UCSD-AML1 (cell line): ENCODE measurements around the gene AKR1B15.

Experiments used
- DNase-seq: peaks from one replicate; lab custom pipeline; 2025; ENCODE audit not compliant: unreplicated experiment; lab: John Stamatoyannopoulos, UW

Gene AKR1B15

GRCh38 chr7:134612197-134612596, 63.3 kb downstream of the AKR1B15 start:
- no peak for DNase-seq

GRCh38 chr7:134613623-134614347, 64.9 kb downstream of the AKR1B15 start:
- DNase-seq, result no peak

- DNase-seq, result no peak
These were observed 67.7 kb downstream of the AKR1B15 start for GRCh38 chr7:134616611-134617010.

GRCh38 chr7:134618756-134619530, 70.0 kb downstream of the AKR1B15 start:
- no peak for DNase-seq

- DNase-seq, result no peak
These were observed 70.9 kb downstream of the AKR1B15 start for GRCh38 chr7:134619627-134620331.

GRCh38 chr7:134622303-134622995, 73.5 kb downstream of the AKR1B15 start:
- no peak for DNase-seq

- DNase-seq, result no peak
These were observed 74.3 kb downstream of the AKR1B15 start for GRCh38 chr7:134623193-134623592.

GRCh38 chr7:134625550-134625949, 76.6 kb downstream of the AKR1B15 start:
- no peak for DNase-seq

GRCh38 chr7:134627109-134627774, 78.3 kb downstream of the AKR1B15 start:
- DNase-seq, result no peak

- no peak for DNase-seq
These were observed 78.9 kb downstream of the AKR1B15 start for GRCh38 chr7:134627775-134628153.

GRCh38 chr7:134629445-134629844, 80.5 kb downstream of the AKR1B15 start:
- no peak for DNase-seq
